Heart left ventricle (tissue), 16 donors: ENCODE data around the gene OR10X1. TPM values are rescaled to one million over a fixed set of nuclear protein-coding genes. Genes with fewer than 3 reads are reported as not detected.

ENCODE experiments used
- ATAC-seq, 4 donors: fragments of 200-7000 bp; cut with Tn5 transposase; one replicate each; pipeline ENCODE4 v1.9.1; 2020 to 2022; ENCODE audit warnings: moderate library complexity in 4 of 4, mild to moderate bottlenecking in 3 of 4, moderate number of reproducible peaks in 1 of 4
- DNase-seq, 5 donors: peaks; one replicate each; pipeline ENCODE4 v3.0.0-alpha.2; 2020
- H3K27ac ChIP-seq, 12 donors: fragments of 200-600 bp; sonication (generic) in 4 of 12; one replicate each; pipeline versions ENCODE4 v1.5.0 to v1.8.0; 2016 to 2022; ENCODE audit warnings: mild to moderate bottlenecking in 2 of 12
- H3K27me3 ChIP-seq, 9 donors: fragments of 200-600 bp; sonication (generic) in 2 of 9; one replicate each; pipeline versions ENCODE4 v1.5.1 to v1.8.0; 2016 to 2022; ENCODE audit warnings: mild to moderate bottlenecking in 3 of 9
- H3K36me3 ChIP-seq, 9 donors: fragments of 200-600 bp; sonication (generic) in 2 of 9; one replicate each; pipeline versions ENCODE4 v1.5.0 to v1.8.0; 2018 to 2022; ENCODE audit warnings: mild to moderate bottlenecking in 2 of 9
- H3K4me1 ChIP-seq, 12 donors: fragments of 200-600 bp; sonication (generic) in 4 of 12; one replicate each; pipeline versions ENCODE4 v1.5.0 to v1.8.0; 2016 to 2022; ENCODE audit warnings: mild to moderate bottlenecking in 3 of 12
- H3K4me3 ChIP-seq, 12 donors: fragments of 200-600 bp; sonication (generic) in 4 of 12; one replicate each; pipeline versions ENCODE4 v1.5.0 to v1.8.0; 2017 to 2022; ENCODE audit warnings: mild to moderate bottlenecking in 9 of 12, moderate library complexity in 4 of 12
- H3K9me3 ChIP-seq, 12 donors: fragments of 200-600 bp; sonication (generic) in 4 of 12; one replicate each; pipeline versions ENCODE4 v1.5.0 to v1.8.0; 2016 to 2022; ENCODE audit warnings: mild to moderate bottlenecking in 1 of 12
- POLR2A ChIP-seq, 2 donors: fragments of 450-650 bp; IDR thresholded peaks; one replicate each; pipeline ENCODE4 v1.6.1; 2017; ENCODE audit warnings: antibody characterized with exemption in 2 of 2, mild to moderate bottlenecking in 2 of 2, moderate library complexity in 2 of 2
- WGBS, 4 donors: extraction: QIAGEN DNeasy Blood & Tissue Kit in 2 of 4; methylation state at CpG; one replicate each; pipeline versions ENCODE4 v1.1.5 to v1.1.7; 2013 to 2018; 5-methylcytosine and 5-hydroxymethylcytosine counted together
- intact Hi-C, 10 donors: fragments of 100-400 bp; cut with DNase I; formaldehyde crosslinking; loops; one replicate each; pipeline versions ENCODE4 v1.11.1 to v1.14.2; 2022
- polyA plus RNA-seq, 2 donors: library from polyadenylated mRNA; stranded (reverse); fragments of 200-250 nt; gene quantifications; one replicate each; pipeline ENCODE4 v1.2.3, GENCODE V29; 2013
- total RNA-seq, 9 donors: library from RNA; depleted of rRNA in 2 of 9; stranded (reverse); fragments of >200 nt in 2 of 9; fragmentation: NEBNext Ultra II Directional in 3 of 9; extraction: Animal tissue kit (Norgen Biotek cat#: 25700) in 3 of 9; gene quantifications; one replicate each; pipeline versions ENCODE4 v1.1.0 to v1.2.4, GENCODE V29; 2016 to 2023
- TF ChIP-seq, protein P1 (sequence below), 12 donors: fragments of 200-600 bp; sonication (generic) in 4 of 12; IDR thresholded peaks; one replicate each; pipeline versions ENCODE4 v1.5.0 to v1.8.0; 2018 to 2022; ENCODE audit warnings: antibody characterized with exemption in 12 of 12, mild to moderate bottlenecking in 5 of 12
- donor health status: ischemic (EF 13 %, LVEDD 7.1; RV severe dilation, severe dysfunction).
- donor health status: healthy with polysubstance abuse.
- donor health status: DM: no; HTN: yes; CAD: no.
- donor health status: DM: no; HTN: no; CAD: no.
- donor health status: ischemic (EF 25% LVEDD 6.9; RV normal size, moderate dysfunction).
- donor health status: ischemic (EF 25% LVEDD 5.7; RV mildly dilated, moderate dysfunction).
- donor health status: healthy.
- donor health status: DM: yes; HTN: yes; CAD: no.
- donor health status: ischemic (EF 35%, LVEDD 5.7; RV mildly dilated, moderate dysfunction).
- donor health status: nonischemic (EF 11% LVEDD 7.7; RV severe dilation, severe dysfunction).
- donor health status: DM: yes; HTN: yes; CAD: no.
- donor health status: PGD.
- donor health status: ischemic (EF 29% LVEDD 5.4; RV normal size, mild dysfunction).
- donor health status: nonischemic (EF 23%, LVEDD 6.1; RV moderate dilation, normal function).

Gene OR10X1
- total and polyA plus RNA-seq, 11 donors = not detected

DNA sequence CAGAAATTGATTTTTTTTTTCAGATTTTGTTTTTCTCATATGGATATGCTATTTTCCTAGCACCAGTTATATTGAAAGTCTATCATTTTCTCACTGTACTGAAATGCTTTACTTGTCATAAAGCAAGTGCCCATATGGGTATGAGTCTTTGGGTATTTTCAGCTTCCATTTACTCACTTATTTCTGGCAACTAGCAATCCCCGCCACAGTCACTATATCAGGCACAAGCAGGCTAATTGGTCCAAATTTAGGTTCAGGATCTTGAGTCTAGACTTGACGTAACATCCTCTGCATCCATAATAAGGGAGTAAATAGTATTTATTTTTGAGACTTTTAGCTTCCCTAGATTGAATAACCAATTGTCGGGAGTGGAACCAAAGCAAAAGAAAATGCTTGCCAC, 2.1 kb downstream of the OR10X1 start:
- H3K27ac ChIP-seq = no peak overlapping the region
- ATAC-seq = no peak
- DNase-seq = no peak
- H3K4me3 ChIP-seq = no peak overlapping the region
- 83 to 95% (median 87%) methylated on average over 3 of the region's 3 CpGs for WGBS, 4 donors
- H3K9me3 ChIP-seq = no peaks in the 10 kb centered on the region
- intact Hi-C loops = no loop called here
- no peak for TF ChIP-seq POLR2A (IDR thresholded peaks at IDR 0.05)
- H3K4me1 ChIP-seq = no peaks in the 10 kb centered on the region
- no peaks in the 10 kb centered on the region for H3K27me3 ChIP-seq
- no peaks in the 10 kb centered on the region for H3K36me3 ChIP-seq

DNA sequence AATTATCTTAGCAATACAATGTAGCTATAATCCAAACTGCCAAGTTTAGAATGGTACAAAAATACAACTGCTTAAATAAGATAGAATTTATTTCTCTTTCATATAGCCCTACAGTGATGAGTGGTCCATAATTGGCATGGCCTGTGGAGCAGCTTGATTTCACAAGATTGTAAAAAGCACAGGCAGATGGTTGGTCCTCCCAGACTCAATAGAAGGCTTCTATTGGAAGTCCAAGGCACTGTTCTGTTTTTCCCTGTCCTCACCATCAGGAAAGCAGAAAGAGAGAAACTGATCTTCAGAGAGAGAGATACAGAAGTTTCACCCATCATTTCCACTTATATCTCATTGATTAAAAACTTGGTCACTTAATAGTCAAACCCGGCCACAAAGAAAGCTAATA, 7.5 kb downstream of the OR10X1 start:
- H3K27ac ChIP-seq = no peak overlapping the region
- no peaks in the 10 kb centered on the region for H3K27me3 ChIP-seq
- H3K4me1 ChIP-seq = no peaks in the 10 kb centered on the region
- 90 to 94% (median 91%) methylated on average over 1 of the region's 1 CpG for WGBS, 4 donors
- TF ChIP-seq, protein P1, sequence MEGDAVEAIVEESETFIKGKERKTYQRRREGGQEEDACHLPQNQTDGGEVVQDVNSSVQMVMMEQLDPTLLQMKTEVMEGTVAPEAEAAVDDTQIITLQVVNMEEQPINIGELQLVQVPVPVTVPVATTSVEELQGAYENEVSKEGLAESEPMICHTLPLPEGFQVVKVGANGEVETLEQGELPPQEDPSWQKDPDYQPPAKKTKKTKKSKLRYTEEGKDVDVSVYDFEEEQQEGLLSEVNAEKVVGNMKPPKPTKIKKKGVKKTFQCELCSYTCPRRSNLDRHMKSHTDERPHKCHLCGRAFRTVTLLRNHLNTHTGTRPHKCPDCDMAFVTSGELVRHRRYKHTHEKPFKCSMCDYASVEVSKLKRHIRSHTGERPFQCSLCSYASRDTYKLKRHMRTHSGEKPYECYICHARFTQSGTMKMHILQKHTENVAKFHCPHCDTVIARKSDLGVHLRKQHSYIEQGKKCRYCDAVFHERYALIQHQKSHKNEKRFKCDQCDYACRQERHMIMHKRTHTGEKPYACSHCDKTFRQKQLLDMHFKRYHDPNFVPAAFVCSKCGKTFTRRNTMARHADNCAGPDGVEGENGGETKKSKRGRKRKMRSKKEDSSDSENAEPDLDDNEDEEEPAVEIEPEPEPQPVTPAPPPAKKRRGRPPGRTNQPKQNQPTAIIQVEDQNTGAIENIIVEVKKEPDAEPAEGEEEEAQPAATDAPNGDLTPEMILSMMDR (IDR thresholded peaks at IDR 0.05) = no peak
- TF ChIP-seq POLR2A (IDR thresholded peaks at IDR 0.05) = no peak
- intact Hi-C loops = no loop called here
- DNase-seq = no peak
- no peak for ATAC-seq
- no peaks in the 10 kb centered on the region for H3K9me3 ChIP-seq
- H3K4me3 ChIP-seq = no peak overlapping the region
- no peaks in the 10 kb centered on the region for H3K36me3 ChIP-seq

- Histone ChIP-seq H3K9me3 (no peaks in the 10 kb centered on the region), H3K4me1 (no peaks in the 10 kb centered on the region), H3K27ac (no peak within 1 kb of the TSS), H3K4me3 (no peak within 1 kb of the TSS), H3K27me3 (no peaks in the 10 kb centered on the region), H3K36me3 (no peaks in the 10 kb centered on the region)
- intact Hi-C loops = no loop called here
- WGBS, 4 donors = 72 to 84% (median 76%) methylated on average over 3 of the region's 3 CpGs
- no peak for ATAC-seq
- no peak for TF ChIP-seq POLR2A (IDR thresholded peaks at IDR 0.05)
- TF ChIP-seq, protein P1 (IDR thresholded peaks at IDR 0.05) = no peak
- no peak for DNase-seq
Observed at GRCh38 chr1:158570480-158570879, 9.2 kb downstream of the OR10X1 start, which contains the start of gene OR6P1. OR6P1 (minus strand) TSS chr1:158570580; CDS start chr1:158563604, 6,976 bp downstream.

DNA sequence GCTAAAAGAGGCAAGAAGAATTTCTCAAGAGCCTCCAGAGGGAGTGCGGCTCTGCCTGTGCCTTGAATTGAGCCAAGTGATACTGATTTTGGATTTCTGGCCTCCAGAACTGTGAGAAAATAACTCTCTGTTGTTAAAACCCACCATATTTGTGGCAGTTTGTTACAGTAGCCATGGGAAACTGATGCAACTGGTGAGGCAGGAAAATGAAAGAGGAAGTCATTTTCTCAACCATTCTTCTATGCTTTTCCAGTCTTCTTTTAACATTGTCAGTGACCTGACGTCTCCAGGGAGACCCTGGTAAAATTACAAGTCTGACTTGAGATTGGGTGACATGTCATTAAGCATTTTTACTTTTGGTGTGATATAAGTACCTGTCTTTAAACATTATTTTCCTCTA, 15.1 kb downstream of the OR10X1 start:
- intact Hi-C loops = no loop called here

More for the DNA sequence above, 15.1 kb downstream of the OR10X1 start:
- WGBS, 4 donors = 62 to 71% (median 67%) methylated on average over 2 of the region's 2 CpGs
- no peaks in the 10 kb centered on the region for H3K9me3 ChIP-seq
- no peak for TF ChIP-seq POLR2A (IDR thresholded peaks at IDR 0.05)
- TF ChIP-seq, protein P1 (IDR thresholded peaks at IDR 0.05) = no peak
- ATAC-seq (no peak), DNase-seq (no peak)
- no peaks in the 10 kb centered on the region for H3K27me3 ChIP-seq
- H3K36me3 ChIP-seq = no peaks in the 10 kb centered on the region
- H3K4me3 ChIP-seq = no peak overlapping the region
- H3K27ac ChIP-seq = no peak overlapping the region
- H3K4me1 ChIP-seq = peaks cover 0 to 8% (median 0%) of the 10 kb centered on the region in 12 donors
